T47D (cell line): ENCODE data around the gene A1BG.

Source experiments
- DNase-seq, 2 experiments: peaks; one replicate each; pipeline versions ENCODE4 v3.0.0 to v3.0.0-alpha.2; 2011 to 2012; ENCODE audit warnings: low read depth in 1 of 2, low spot score in 1 of 2
- JUND ChIP-seq: IDR thresholded peaks from 2 replicates; pipeline ENCODE4 v1.6.1; 2012; ENCODE audit warnings: low read depth
- in situ Hi-C: cut with HindIII; loops from 2 replicates; pipeline ENCODE4 v1.10.0; 2016; ENCODE audit warnings: low sequenced_read_pairs, low pct_unique_long_range_greater_than_20kb

The A1BG gene, protein sequence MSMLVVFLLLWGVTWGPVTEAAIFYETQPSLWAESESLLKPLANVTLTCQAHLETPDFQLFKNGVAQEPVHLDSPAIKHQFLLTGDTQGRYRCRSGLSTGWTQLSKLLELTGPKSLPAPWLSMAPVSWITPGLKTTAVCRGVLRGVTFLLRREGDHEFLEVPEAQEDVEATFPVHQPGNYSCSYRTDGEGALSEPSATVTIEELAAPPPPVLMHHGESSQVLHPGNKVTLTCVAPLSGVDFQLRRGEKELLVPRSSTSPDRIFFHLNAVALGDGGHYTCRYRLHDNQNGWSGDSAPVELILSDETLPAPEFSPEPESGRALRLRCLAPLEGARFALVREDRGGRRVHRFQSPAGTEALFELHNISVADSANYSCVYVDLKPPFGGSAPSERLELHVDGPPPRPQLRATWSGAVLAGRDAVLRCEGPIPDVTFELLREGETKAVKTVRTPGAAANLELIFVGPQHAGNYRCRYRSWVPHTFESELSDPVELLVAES

DNA sequence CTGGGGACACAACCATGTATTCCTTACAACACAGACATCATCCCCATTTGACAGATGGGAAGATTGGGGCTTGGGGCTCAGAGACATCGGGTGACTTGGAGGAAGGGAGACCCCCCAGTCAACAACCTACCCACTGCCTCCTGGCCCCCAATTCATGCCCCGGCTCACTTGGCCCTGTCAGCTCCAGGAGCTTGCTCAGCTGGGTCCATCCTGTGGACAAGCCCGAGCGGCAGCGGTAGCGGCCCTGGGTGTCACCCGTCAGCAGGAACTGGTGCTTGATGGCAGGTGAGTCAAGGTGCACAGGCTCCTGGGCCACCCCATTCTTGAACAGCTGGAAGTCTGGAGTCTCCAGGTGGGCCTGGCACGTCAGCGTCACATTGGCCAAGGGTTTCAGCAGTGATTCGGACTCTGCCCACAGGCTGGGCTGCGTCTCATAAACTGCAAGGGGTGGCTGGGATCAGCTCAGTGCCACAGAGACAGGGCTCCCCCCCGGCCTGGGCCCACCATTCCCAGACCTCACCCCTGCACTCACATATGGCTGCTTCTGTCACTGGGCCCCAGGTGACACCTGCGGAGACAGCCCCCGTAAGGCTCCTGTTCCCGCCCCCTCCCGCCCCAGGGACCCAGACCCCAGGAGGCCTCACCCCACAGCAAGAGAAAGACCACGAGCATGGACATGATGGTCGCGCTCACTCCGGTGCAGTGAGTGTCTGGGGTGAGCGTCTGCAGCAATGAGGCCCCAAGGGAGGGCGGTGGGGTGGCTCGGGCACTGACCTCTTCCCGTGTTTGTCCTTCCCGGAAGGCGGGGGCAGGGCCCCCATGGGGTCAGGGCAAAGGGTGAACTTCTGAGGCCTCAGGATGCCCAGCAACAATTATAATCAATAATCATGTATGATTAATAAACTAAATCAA, at the start of gene A1BG:
A1BG (minus strand) TSS at position 733 of the 912 bp plus-strand sequence; CDS start at position 678, 55 bp downstream.
- DNase-seq, result no peak
- TF ChIP-seq JUND, result no peak
- in situ Hi-C loops, result no loop called here

DNA sequence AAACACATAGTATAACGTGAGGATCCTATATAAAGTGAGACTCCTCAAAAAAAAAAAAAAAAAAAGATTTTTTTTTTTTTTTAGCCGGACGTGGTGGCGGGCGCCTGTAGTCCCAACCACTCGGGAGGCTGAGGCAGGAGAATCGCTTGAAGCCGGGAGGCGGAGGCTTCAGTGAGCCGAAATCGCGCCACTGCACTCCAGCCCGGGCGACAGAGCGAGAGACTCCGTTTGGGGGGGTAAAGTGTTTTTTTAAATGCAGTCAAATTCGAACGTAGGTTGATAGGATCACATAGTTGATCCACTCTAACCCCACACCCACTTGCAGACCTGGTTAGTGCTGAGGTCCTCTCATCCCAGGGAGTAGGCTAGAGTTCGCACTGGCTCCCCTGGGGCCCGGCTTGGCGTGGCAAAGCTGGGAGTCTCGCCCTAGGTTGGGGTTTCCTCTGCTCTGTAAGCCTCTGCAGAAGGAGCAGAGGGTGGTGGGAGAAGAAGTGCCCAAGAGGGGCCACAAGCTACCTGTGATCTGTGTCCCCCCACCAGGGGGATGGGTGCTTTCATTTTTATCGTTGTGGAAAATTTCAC, 48.6 kb upstream of the A1BG start:
- no peak for DNase-seq
- no peak for TF ChIP-seq JUND
- in situ Hi-C loops, result no loop called here

DNA sequence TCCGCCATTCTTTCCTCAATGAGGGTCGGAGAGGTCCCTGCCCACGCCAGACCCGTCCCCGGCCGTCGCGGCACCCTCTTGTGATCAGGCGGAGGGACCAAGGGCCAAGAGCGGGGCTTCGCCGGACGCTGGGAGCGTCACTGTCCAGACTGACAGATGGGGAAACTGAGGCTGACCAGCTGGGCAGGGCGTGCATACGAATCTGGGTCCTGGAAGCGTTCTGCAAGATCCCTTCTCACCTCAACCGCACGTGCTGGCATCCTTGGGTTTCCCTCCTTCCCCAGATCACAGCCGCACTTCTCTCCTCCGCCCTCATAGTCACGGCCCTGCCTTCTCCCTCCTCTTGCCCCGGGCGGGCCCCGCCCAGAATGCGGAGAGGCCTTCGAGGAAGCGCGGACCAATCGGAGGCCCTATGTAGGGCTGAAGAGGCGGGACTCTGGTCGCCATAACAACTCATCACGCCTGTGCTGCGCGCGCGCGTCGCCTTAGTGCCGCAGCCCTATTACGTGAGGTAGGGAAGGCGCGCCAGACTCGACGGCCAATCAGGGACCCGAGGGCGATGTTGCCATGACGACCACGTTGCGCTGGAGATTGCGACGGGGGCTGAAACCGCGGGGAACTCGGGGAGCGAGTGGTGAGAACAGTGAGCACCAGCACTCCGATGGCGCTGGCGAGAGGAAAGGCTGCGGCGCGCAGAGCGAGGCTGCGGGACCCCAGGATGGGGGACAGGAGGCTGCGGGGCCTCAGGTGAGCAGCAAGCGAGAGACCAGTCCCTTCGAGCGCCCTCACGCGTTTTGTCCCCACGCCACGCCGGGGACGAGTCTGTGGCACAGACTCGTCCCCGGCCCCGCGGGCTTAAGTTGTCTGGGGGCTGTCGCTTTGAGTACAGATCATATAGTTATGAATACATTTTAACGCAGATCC, 47.9 kb upstream of the A1BG start:
- TF ChIP-seq JUND, result no peak
- peak; percentile 98 to 99 for DNase-seq
- in situ Hi-C loops, result no loop called here

DNA sequence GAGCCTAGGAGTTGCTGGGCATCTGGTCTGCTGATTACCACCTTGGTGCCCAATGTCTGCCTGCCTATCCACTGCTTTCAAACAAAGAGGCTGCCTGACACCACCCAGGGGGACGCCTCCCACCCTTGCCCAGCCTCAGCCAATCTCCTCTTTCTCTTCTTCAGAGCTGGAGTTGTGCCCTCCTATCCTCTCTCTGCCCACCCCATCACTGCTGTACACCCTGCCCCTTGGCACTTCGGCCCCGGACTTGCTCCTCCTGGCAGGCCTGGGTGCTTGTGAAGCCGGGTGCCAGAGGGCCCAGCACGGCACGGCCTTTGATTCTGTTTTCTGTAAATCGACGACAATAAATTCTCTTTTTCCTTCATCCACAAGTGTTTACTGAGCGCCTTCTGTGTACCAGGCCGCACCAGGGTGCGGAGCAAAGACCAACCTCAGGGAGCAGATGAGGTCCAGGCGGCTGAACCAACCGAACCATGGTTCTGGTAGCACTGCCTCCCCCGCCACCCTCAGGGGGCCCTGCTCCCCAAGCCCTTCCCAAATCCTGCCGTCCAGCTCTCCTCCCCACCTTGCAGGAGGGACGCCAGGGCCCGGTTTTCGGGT, 47.1 kb upstream of the A1BG start:
- DNase-seq, result no peak
- no peak for TF ChIP-seq JUND
- in situ Hi-C loops, result no loop called here

DNA sequence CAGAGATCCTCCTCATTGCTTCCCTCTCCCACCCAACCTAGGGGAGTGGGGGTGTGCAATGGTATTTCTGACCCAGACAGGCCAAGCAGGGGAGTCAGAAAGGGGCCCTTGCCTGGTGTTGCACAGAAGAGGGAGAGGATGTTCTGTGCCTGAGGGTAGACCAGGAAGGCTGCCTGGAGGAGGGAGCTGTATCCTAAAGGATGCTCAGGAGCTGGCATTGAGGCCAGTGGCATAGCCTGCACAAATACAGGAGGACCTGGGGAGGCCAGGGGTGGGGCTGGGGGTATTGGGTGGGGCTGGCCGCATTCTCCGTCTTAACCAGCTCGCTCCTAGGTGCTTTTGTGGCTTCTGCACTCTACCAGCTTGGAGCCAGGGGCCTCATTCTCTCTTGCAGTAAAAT, 46.6 kb upstream of the A1BG start:
- no peak for DNase-seq
- in situ Hi-C loops, result no loop called here

DNA sequence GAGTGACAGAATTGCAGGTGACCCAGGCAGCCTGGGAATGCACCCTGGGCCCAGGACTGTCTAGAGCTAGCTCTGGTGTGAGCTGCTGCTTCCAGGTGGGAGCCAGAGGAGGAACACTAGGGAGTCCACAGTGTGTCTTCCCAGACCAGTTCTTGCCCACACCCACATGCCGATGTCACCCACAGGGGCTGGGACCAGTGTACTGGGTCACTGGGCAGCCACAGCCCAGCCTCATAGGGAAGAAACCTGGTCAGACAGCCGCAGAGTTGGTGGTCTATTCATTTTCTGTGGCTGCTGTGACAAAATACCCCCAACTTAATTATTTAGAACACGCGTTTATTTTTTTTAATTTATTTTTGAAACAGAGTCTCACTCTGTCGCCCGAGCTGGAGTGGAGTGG, 45.3 kb upstream of the A1BG start:
- TF ChIP-seq JUND, result no peak
- in situ Hi-C loops, result no loop called here
- no peak for DNase-seq

More for the DNA sequence above, 46.6 kb upstream of the A1BG start:
- no peak for TF ChIP-seq JUND

DNA sequence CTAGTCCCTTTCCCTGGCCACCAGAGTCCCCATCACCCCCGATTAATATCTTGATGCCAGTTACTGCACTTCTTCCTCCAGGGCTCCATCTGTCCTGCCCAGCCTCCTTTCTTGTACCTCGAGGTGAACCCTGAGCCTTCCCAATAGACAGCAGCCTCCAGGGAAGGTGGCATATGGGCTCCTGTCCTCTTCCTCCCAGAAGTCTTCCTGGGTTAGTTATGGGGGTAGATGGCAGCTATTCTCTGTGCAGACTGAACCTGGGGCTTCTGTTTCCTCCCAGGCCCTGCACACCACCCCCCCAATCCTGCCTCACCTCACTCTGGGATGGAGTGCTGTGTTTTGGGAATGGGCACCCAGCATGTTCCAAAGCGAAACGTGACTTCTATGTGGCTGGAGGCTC, 44.8 kb upstream of the A1BG start:
- in situ Hi-C loops, result no loop called here
- no peak for TF ChIP-seq JUND
- DNase-seq, result no peak

DNA sequence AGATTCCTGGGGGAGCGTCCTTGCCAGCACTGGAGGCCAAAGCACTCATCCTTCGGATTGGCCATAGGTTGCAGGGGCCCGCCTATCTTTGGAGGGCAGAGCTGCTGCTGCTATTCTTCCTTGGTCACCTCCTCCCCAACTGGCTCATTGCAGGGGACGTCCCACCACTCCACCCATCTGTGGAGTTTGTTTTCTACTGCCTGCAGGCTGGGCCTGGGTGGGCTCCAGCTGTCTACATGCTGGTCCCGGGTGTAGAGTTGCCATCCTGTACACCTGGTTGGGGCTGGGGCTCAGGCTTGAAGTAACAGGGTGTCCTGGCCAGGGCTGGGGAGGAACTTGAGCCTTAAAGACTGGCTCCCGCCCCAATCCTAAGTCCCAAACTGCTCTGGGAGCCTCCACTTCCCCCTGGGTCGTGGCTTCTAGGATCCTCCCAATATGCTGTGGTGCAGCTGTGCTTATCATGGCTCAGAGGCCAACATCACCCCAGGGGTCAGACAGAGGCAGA, 44.3 kb upstream of the A1BG start:
- DNase-seq, result no peak
- no peak for TF ChIP-seq JUND
- in situ Hi-C loops, result no loop called here

DNA sequence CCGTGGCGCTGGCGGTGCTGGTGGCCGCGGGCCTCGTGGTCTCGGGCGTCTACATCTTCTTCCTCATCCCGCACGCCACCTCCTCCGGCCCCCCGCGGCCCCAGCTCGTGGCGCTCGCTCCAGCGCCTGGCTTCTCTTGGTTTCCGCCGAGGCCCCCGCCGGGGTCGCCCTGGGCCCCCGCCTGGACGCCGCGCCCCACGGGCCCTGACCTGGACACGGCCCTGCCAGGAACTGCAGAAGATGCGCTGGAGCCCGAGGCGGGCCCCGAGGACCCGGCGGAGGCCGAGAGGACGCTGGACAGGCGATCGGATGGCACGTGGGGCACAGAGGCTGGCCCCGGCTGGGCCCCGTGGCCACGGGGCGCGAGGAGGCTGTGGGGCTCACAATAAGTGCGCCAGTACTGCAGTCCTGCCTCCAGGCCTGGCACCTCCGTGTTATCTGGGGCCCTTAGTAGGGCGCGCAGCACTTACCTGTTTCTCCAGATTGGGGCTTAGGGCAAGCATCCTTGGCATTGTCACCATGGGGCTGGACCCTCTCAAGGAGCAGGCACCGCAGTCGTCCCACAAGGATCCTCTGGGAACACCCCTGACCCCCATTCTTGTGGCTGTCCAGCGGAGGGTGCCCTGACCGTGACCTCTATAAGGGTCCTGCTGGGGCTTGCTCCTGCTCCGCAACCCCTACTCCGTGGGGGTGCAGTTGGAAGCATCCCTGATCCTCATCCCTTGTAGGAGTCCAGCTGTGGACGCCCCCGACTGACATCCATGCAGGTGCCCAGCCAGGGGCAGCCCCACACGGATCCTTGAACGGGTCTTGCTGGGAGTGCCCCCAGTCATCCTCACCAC, 43.6 kb upstream of the A1BG start:
- TF ChIP-seq JUND, result no peak
- no peak for DNase-seq
- in situ Hi-C loops, result no loop called here

DNA sequence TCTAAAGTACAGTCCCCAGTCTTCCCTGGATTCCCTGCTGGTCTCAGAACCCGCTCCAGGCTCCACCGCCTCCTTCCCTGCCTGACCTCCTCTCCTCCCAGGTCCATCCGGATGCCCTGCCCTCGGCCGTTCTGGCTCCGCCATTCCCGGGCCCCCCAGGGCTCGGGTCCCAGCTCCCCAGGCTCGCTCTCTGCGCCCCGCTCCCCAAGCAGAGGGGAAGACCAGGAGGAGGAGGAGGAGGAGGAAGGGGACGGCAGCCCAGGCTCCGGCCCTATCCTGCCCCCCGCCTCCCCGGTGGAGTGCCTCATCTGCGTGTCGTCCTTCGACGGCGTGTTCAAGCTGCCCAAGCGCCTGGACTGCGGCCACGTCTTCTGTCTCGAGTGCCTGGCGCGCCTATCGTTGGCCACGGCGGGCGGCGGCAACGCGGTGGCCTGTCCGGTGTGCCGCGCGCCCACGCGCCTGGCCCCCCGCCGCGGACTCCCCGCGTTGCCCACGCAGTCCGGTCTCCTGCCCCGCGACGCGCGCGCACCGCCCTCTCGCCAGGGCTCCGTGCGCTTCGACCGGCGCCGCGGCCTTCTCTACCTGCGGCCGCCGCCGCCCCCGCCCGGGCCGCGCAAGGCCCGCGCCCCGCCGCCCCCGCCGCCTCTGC, 42.8 kb upstream of the A1BG start:
- TF ChIP-seq JUND, result no peak
- in situ Hi-C loops, result no loop called here
- DNase-seq, result no peak
